ENCODE measurements around the gene SEMA4C. TPM values are rescaled to one million over a fixed set of nuclear protein-coding genes. Genes with fewer than 3 reads are reported as not detected.

The SEMA4C gene
- polyA plus RNA-seq, 3 donors, result 0.08 to 5.7 (median 0.21) TPM

- Mint-ChIP-seq H3K27ac (peak overlapping the region in 1 of 7 donors; percentile 85), H3K27me3 (ENCODE audit: low read depth in 3 of 3) (peaks cover 1 to 2% (median 1%) of the 10 kb centered on the region in 3 donors), H3K4me3 (no peak overlapping the region), H3K9me3 (peaks cover 0 to 2% (median 0%) of the 10 kb centered on the region in 7 donors), H3K4me1 (peaks cover 2% of the 10 kb centered on the region), H3K36me3 (peaks cover 38 to 72% of the 10 kb centered on the region in 2 donors)
- intact Hi-C loops (cut with micrococcal nuclease), result no loop called here
- 95% methylated on average over 4 of the region's 9 CpGs for WGBS (ENCODE audit: insufficient coverage)
- Histone ChIP-seq H4K20me1 (ENCODE audit: insufficient read depth, low read length) (no peaks in the 10 kb centered on the region), H2AFZ (ENCODE audit: insufficient read depth, low read depth, low read length, poor library complexity, severe bottlenecking) (no peak overlapping the region), H3K9ac (ENCODE audit: insufficient read depth, low read length, poor library complexity, severe bottlenecking) (no peak overlapping the region), H3K36me3 (replicated peaks in 1 of 2; ENCODE audit: control insufficient read depth in 1 of 2, insufficient read depth in 2 of 2, low read length in 2 of 2) (peaks cover 29 to 58% of the 10 kb centered on the region in 2 donors), H3K27me3 (ENCODE audit: control insufficient read depth in 2 of 2, insufficient read depth in 2 of 2, low read length in 2 of 2) (no peaks in the 10 kb centered on the region), H3K27ac (ENCODE audit: low read depth in 1 of 2, low read length in 2 of 2) (no peak overlapping the region), H3K4me2 (replicated peaks; ENCODE audit: extremely low read depth, low read length, poor library complexity, severe bottlenecking) (no peak overlapping the region), H3K4me3 (replicated peaks in 1 of 3; ENCODE audit: low read depth in 2 of 3, low read length in 3 of 3) (no peak overlapping the region), H3K9me3 (replicated peaks in 1 of 2; ENCODE audit: control insufficient read depth in 1 of 2, insufficient read depth in 1 of 2, low read length in 2 of 2) (no peaks in the 10 kb centered on the region), H3K79me2 (ENCODE audit: insufficient read depth, low read length) (no peaks in the 10 kb centered on the region), H3K4me1 (ENCODE audit: control insufficient read depth in 1 of 2, insufficient read depth in 2 of 2, low read length in 2 of 2) (no peaks in the 10 kb centered on the region)
- TF ChIP-seq, protein P1, sequence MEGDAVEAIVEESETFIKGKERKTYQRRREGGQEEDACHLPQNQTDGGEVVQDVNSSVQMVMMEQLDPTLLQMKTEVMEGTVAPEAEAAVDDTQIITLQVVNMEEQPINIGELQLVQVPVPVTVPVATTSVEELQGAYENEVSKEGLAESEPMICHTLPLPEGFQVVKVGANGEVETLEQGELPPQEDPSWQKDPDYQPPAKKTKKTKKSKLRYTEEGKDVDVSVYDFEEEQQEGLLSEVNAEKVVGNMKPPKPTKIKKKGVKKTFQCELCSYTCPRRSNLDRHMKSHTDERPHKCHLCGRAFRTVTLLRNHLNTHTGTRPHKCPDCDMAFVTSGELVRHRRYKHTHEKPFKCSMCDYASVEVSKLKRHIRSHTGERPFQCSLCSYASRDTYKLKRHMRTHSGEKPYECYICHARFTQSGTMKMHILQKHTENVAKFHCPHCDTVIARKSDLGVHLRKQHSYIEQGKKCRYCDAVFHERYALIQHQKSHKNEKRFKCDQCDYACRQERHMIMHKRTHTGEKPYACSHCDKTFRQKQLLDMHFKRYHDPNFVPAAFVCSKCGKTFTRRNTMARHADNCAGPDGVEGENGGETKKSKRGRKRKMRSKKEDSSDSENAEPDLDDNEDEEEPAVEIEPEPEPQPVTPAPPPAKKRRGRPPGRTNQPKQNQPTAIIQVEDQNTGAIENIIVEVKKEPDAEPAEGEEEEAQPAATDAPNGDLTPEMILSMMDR (IDR thresholded peaks at IDR 0.05), result no peak
- DNase-seq, result no peak
These were observed 21.6 kb downstream of the SEMA4C start for GRCh38 chr2:96848264-96848663.

GRCh38 chr2:96847586-96847985, 22.3 kb downstream of the SEMA4C start:
- peaks cover 1 to 2% (median 1%) of the 10 kb centered on the region in 3 donors for H3K27me3 Mint-ChIP-seq (ENCODE audit: low read depth in 3 of 3)
- H3K36me3 Mint-ChIP-seq, result peaks cover 31 to 65% of the 10 kb centered on the region in 2 donors
- H2AFZ ChIP-seq (ENCODE audit: insufficient read depth, low read depth, low read length, poor library complexity, severe bottlenecking), result no peak overlapping the region
- H3K9me3 Mint-ChIP-seq, result peaks cover 0 to 1% (median 0%) of the 10 kb centered on the region in 7 donors
- H3K36me3 ChIP-seq (replicated peaks in 1 of 2; ENCODE audit: control insufficient read depth in 1 of 2, insufficient read depth in 2 of 2, low read length in 2 of 2), result peaks cover 24 to 52% of the 10 kb centered on the region in 2 donors
- WGBS (ENCODE audit: insufficient coverage), result 88% methylated on average over 8 of the region's 10 CpGs
- no peaks in the 10 kb centered on the region for H3K4me1 ChIP-seq (ENCODE audit: control insufficient read depth in 1 of 2, insufficient read depth in 2 of 2, low read length in 2 of 2)
- H3K27ac ChIP-seq (ENCODE audit: low read depth in 1 of 2, low read length in 2 of 2), result no peak overlapping the region
- DNase-seq, result no peak
- H4K20me1 ChIP-seq (ENCODE audit: insufficient read depth, low read length), result no peaks in the 10 kb centered on the region
- H3K27me3 ChIP-seq (ENCODE audit: control insufficient read depth in 2 of 2, insufficient read depth in 2 of 2, low read length in 2 of 2), result no peaks in the 10 kb centered on the region
- H3K4me3 Mint-ChIP-seq, result no peak overlapping the region
- TF ChIP-seq, protein P1 (IDR thresholded peaks at IDR 0.05), result no peak
- no peak overlapping the region for H3K9ac ChIP-seq (ENCODE audit: insufficient read depth, low read length, poor library complexity, severe bottlenecking)
- peak overlapping the region in 2 of 7 donors; percentile 23 for H3K27ac Mint-ChIP-seq
- H3K4me1 Mint-ChIP-seq, result peaks cover 4% of the 10 kb centered on the region
- no peak overlapping the region for H3K4me3 ChIP-seq (replicated peaks in 1 of 3; ENCODE audit: low read depth in 2 of 3, low read length in 3 of 3)
- H3K4me2 ChIP-seq (replicated peaks; ENCODE audit: extremely low read depth, low read length, poor library complexity, severe bottlenecking), result no peak overlapping the region
- intact Hi-C loops (cut with micrococcal nuclease), result no loop called here
- no peaks in the 10 kb centered on the region for H3K79me2 ChIP-seq (ENCODE audit: insufficient read depth, low read length)
- H3K9me3 ChIP-seq (replicated peaks in 1 of 2; ENCODE audit: control insufficient read depth in 1 of 2, insufficient read depth in 1 of 2, low read length in 2 of 2), result no peaks in the 10 kb centered on the region

Measured in CD14-positive monocyte (primary cell).